Thoracic aorta (tissue), 2 donors: ENCODE data around the gene DCC. TPM values are rescaled to one million over a fixed set of nuclear protein-coding genes. Genes with fewer than 3 reads are reported as not detected.

ENCODE experiments used
- ATAC-seq: fragments of 150-250 bp; one replicate; pipeline ENCODE4 v1.8.0; 2017; ENCODE audit warnings: low read depth; ENCODE audit not compliant: insufficient number of reproducible peaks, low FRiP score
- DNase-seq: peaks from one replicate; pipeline ENCODE4 v3.0.0-alpha.2; 2020; ENCODE audit warnings: low spot score
- H3K27ac ChIP-seq, 2 donors: fragments of 200-600 bp; sonication (generic); 1 replicate in 1 of 2; 2 replicates in 1 of 2; pipeline ENCODE4 v1.5.1; 2016; ENCODE audit warnings: mild to moderate bottlenecking in 2 of 2, moderate library complexity in 2 of 2
- H3K27me3 ChIP-seq: fragments of 200-600 bp; sonication (generic); replicated peaks from 2 replicates; pipeline ENCODE4 v1.6.0; 2016; ENCODE audit warnings: mild to moderate bottlenecking; ENCODE audit not compliant: insufficient read depth
- H3K36me3 ChIP-seq: fragments of 200-600 bp; sonication (generic); one replicate; pipeline ENCODE4 v1.5.1; 2016
- H3K4me1 ChIP-seq, 2 donors: fragments of 200-600 bp; sonication (generic); 1 replicate in 1 of 2; 2 replicates in 1 of 2; pipeline versions ENCODE4 v1.5.1 to v1.6.0; 2016; ENCODE audit warnings: low read depth in 2 of 2, mild to moderate bottlenecking in 1 of 2; ENCODE audit not compliant: control insufficient read depth in 1 of 2
- H3K4me3 ChIP-seq: fragments of 200-600 bp; sonication (generic); 2 replicates; pipeline ENCODE4 v1.5.1; 2016; ENCODE audit warnings: mild to moderate bottlenecking
- H3K9me3 ChIP-seq: fragments of 200-600 bp; sonication (generic); 2 replicates; pipeline ENCODE4 v1.5.1; 2016
- CTCF ChIP-seq: fragments of 200-600 bp; sonication (generic); IDR thresholded peaks from one replicate; pipeline ENCODE4 v1.5.1; 2019; ENCODE audit warnings: antibody characterized with exemption
- total RNA-seq, 2 donors: library from RNA; depleted of rRNA; stranded (reverse); fragments of >200 nt; gene quantifications; one replicate each; pipeline versions ENCODE4 v1.1.0 to v1.2.3, GENCODE V29; 2016

The DCC gene
- total RNA-seq, 2 donors from 2014 or later = not detected

GRCh38 chr18:52907543-52908308, 567.7 kb downstream of the DCC start:
- no peaks in the 10 kb centered on the region for H3K4me1 ChIP-seq
- no peak overlapping the region for H3K27ac ChIP-seq
- no peaks in the 10 kb centered on the region for H3K36me3 ChIP-seq
- ATAC-seq (no peak), DNase-seq (no peak)
- no peak overlapping the region for H3K4me3 ChIP-seq
- H3K27me3 ChIP-seq = no peaks in the 10 kb centered on the region
- no peaks in the 10 kb centered on the region for H3K9me3 ChIP-seq
- no peak for TF ChIP-seq CTCF

GRCh38 chr18:52914148-52914547, 574.2 kb downstream of the DCC start:
- H3K36me3 ChIP-seq = no peaks in the 10 kb centered on the region
- H3K27me3 ChIP-seq = no peaks in the 10 kb centered on the region
- H3K9me3 ChIP-seq = no peaks in the 10 kb centered on the region
- no peak for TF ChIP-seq CTCF
- no peaks in the 10 kb centered on the region for H3K4me1 ChIP-seq
- no peak overlapping the region for H3K27ac ChIP-seq
- no peak overlapping the region for H3K4me3 ChIP-seq
- DNase-seq (no peak), ATAC-seq (no peak)

GRCh38 chr18:52920665-52921064, 580.7 kb downstream of the DCC start:
- no peak overlapping the region for H3K27ac ChIP-seq
- no peak for TF ChIP-seq CTCF
- H3K9me3 ChIP-seq = no peaks in the 10 kb centered on the region
- H3K4me3 ChIP-seq = no peak overlapping the region
- H3K4me1 ChIP-seq = no peaks in the 10 kb centered on the region
- H3K36me3 ChIP-seq = no peaks in the 10 kb centered on the region
- ATAC-seq (no peak), DNase-seq (no peak)
- H3K27me3 ChIP-seq = no peaks in the 10 kb centered on the region

GRCh38 chr18:52933356-52933755, 593.4 kb downstream of the DCC start:
- H3K4me1 ChIP-seq = no peaks in the 10 kb centered on the region
- ATAC-seq (no peak), DNase-seq (no peak)
- no peak overlapping the region for H3K27ac ChIP-seq
- no peak for TF ChIP-seq CTCF
- H3K36me3 ChIP-seq = no peaks in the 10 kb centered on the region
- no peaks in the 10 kb centered on the region for H3K9me3 ChIP-seq
- H3K27me3 ChIP-seq = no peaks in the 10 kb centered on the region
- H3K4me3 ChIP-seq = no peak overlapping the region

GRCh38 chr18:52936931-52937330, 596.9 kb downstream of the DCC start:
- Histone ChIP-seq H3K9me3 (no peaks in the 10 kb centered on the region), H3K27me3 (no peaks in the 10 kb centered on the region), H3K4me1 (no peaks in the 10 kb centered on the region), H3K4me3 (no peak overlapping the region), H3K36me3 (no peaks in the 10 kb centered on the region), H3K27ac (no peak overlapping the region)
- no peak for ATAC-seq
- DNase-seq = no peak
- no peak for TF ChIP-seq CTCF
